GM12873 (cell line): ENCODE measurements around the gene RINL.

Source experiments
- TF ChIP-seq, protein P1 (sequence below): IDR thresholded peaks from 2 replicates; pipeline ENCODE4 v1.5.1; 2012; ENCODE audit warnings: low read depth, mild to moderate bottlenecking, moderate library complexity, low read length, control low read depth; ENCODE audit not compliant: insufficient read depth; ENCODE audit errors: missing control alignments

Gene RINL

DNA sequence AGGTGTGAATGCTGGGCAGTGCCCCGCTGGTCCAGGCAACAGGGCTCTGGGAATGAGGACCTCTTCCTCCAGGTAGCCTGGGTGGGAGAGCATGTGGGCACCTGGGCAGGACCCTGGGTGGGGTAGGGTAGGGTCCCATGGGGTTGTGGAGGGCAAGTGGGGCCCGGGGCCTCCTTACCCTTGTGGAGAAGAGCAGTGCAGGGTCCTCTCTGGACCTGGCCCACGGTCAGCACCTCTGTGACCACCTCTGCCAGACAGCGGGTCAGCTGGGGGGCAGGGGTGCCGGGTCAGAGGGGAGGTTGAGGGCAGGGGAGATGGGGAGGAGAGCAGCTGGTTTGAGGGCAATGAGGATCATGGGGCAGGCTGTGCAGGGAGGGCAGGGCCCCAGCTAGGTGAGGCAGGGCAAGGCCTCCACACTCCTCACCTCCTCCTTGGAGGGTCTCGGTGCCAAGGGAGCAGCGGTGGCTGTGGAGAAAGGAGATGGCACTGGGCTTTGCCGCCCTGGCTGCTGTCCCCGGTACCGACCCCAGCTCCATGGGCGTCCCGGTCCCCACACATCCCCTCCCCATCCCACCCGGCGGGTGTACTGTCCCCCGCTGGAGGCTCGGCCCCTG, 33.4 kb upstream of the RINL start:
- TF ChIP-seq, protein P1, sequence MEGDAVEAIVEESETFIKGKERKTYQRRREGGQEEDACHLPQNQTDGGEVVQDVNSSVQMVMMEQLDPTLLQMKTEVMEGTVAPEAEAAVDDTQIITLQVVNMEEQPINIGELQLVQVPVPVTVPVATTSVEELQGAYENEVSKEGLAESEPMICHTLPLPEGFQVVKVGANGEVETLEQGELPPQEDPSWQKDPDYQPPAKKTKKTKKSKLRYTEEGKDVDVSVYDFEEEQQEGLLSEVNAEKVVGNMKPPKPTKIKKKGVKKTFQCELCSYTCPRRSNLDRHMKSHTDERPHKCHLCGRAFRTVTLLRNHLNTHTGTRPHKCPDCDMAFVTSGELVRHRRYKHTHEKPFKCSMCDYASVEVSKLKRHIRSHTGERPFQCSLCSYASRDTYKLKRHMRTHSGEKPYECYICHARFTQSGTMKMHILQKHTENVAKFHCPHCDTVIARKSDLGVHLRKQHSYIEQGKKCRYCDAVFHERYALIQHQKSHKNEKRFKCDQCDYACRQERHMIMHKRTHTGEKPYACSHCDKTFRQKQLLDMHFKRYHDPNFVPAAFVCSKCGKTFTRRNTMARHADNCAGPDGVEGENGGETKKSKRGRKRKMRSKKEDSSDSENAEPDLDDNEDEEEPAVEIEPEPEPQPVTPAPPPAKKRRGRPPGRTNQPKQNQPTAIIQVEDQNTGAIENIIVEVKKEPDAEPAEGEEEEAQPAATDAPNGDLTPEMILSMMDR: no peak

DNA sequence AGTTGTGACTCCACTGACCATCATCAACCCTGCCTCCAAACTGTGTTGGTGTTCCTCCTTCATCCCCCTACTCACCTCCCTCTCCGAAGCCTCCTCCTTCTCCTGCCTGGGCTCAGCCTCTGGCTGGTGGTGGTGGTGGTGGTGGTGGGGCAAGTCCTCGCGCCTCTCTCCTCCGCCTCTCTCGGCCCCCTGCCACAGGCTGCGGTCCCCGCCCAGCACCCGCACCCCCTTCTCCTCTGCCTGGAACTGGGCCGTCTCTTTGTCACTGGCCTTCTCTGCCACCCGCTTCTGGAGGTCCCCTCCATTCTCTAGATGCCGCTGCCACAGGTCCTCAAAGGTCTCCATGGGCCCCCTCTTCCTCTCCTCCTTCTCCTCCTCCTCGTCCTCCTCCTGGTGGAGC, 32.4 kb upstream of the RINL start:
- TF ChIP-seq, protein P1: no peak

DNA sequence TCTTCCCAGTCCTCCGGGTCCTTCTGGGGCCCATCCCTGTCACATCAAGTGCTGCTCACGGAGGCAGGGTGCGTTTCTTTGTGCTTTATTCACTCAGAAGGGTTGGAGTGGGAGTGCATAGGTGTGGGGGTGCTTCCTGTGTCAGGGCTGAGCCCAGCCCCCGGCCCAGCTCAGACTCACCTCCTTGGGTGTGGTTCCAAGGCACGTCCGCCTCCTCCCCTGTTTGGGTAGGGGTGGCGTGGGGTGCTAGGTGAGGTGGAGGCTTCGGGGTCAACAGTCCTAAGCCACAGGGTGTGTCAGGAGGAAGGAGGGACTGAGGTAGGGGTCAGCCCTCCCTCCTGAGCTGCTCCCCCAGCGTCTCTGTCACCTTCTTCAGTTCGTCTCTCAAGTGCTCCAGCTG, 30.8 kb upstream of the RINL start:
- TF ChIP-seq, protein P1: no peak

DNA sequence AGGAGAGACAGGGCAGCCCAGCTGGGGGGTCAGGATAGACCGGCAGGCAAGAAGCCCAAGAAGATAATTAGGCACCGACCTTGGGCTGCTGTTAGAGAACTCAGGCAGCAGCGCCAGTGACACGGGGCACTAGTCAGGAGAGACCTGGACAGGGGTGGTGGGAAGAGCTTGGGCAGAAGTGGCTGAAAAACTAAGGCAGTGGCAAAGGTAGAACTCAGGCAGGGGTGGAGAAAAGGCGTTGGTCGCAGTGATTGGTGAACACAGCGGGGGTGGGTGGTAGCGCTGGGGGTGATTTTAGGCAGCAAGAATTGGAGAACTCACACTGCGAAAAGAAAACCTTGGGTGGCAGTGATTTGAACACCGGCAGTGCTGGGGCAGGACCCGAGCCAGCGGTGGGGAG, 29.6 kb upstream of the RINL start:
- TF ChIP-seq, protein P1: no peak

- TF ChIP-seq, protein P1: no peak
Measured at GRCh38 chr19:38907227-38907626, 29.2 kb upstream of the RINL start.

GRCh38 chr19:38905620-38906019, 27.5 kb upstream of the RINL start:
- TF ChIP-seq, protein P1: no peak

DNA sequence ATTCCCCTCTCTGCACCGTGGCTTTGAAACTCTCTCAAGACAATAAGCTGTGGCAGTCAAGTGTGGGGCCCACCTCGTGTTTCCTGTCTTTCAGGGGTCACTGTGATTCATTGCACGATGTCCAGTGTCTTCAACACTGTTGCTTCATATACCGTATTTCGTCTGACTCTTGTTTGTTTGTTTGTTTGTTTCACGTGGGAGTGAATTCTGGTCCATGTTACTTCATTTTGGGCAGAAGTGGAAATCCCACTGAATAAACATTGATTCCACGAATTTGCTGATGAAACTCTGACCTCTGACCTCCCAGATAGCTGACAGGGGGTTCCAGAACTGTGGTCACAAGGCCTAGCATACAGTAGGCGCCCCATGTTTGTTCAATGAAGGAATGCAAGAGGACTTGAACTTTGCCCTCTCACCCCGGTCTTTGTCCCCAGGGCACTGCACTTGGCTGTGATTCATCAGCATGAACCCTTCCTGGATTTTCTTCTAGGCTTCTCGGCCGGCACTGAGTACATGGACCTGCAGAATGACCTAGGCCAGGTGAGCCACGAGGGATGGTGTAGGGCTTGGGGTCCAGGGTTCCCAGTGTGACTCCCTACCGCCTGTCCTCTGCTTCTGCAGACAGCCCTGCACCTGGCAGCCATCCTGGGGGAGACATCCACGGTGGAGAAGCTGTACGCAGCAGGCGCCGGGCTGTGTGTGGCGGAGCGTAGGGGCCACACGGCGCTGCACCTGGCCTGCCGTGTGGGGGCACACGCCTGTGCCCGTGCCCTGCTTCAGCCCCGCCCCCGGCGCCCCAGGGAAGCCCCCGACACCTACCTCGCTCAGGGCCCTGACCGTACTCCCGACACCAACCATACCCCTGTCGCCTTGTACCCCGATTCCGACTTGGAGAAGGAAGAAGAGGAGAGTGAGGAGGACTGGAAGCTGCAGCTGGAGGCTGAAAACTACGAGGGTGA, 26.8 kb upstream of the RINL start:
- TF ChIP-seq, protein P1: no peak
